T-helper 17 cell (primary cell): Measurements from ENCODE around the gene GFOD2. TPM values are rescaled to one million over a fixed set of nuclear protein-coding genes. Genes with fewer than 3 reads are reported as not detected.

Source experiments
- ATAC-seq: fragments of 150-1000 bp; cut with Tn5 transposase; 2 replicates; pipeline ENCODE4 v1.10.0; 2021; ENCODE audit warnings: mild to moderate bottlenecking, moderate library complexity
- DNase-seq, 3 donors: peaks; one replicate each; pipeline versions ENCODE4 v3.0.0 to v3.0.0-alpha.2; 2020 to 2021
- H3K9me3 ChIP-seq: one replicate; pipeline ENCODE4 v1.7.0; 2013; ENCODE audit warnings: low read length, mild to moderate bottlenecking; ENCODE audit not compliant: control insufficient read depth, poor library complexity, severe bottlenecking
- H3K27ac Mint-ChIP-seq: one replicate; pipeline ENCODE4 v1.8.0; 2022; ENCODE audit warnings: mild to moderate bottlenecking, moderate library complexity, mixed read lengths
- H3K27me3 Mint-ChIP-seq: one replicate; pipeline ENCODE4 v1.8.0; 2022; ENCODE audit warnings: mixed read lengths
- H3K36me3 Mint-ChIP-seq: one replicate; pipeline ENCODE4 v1.8.0; 2022; ENCODE audit warnings: low read depth, mixed read lengths
- H3K4me1 Mint-ChIP-seq: one replicate; pipeline ENCODE4 v1.8.0; 2022; ENCODE audit warnings: mild to moderate bottlenecking, mixed read lengths
- H3K4me3 Mint-ChIP-seq: one replicate; pipeline ENCODE4 v1.8.0; 2022; ENCODE audit warnings: mild to moderate bottlenecking, moderate library complexity, mixed read lengths
- total RNA-seq, 4 donors: library from RNA in 2 of 4; stranded (reverse) in 2 of 4; gene quantifications; one replicate each; pipeline ENCODE4 v1.2.3 and lab custom pipeline; 2022 to 2026

GFOD2 gene
- total RNA-seq, 2 donors from 2014 or later, result 11.7 to 14.7 TPM

DNA sequence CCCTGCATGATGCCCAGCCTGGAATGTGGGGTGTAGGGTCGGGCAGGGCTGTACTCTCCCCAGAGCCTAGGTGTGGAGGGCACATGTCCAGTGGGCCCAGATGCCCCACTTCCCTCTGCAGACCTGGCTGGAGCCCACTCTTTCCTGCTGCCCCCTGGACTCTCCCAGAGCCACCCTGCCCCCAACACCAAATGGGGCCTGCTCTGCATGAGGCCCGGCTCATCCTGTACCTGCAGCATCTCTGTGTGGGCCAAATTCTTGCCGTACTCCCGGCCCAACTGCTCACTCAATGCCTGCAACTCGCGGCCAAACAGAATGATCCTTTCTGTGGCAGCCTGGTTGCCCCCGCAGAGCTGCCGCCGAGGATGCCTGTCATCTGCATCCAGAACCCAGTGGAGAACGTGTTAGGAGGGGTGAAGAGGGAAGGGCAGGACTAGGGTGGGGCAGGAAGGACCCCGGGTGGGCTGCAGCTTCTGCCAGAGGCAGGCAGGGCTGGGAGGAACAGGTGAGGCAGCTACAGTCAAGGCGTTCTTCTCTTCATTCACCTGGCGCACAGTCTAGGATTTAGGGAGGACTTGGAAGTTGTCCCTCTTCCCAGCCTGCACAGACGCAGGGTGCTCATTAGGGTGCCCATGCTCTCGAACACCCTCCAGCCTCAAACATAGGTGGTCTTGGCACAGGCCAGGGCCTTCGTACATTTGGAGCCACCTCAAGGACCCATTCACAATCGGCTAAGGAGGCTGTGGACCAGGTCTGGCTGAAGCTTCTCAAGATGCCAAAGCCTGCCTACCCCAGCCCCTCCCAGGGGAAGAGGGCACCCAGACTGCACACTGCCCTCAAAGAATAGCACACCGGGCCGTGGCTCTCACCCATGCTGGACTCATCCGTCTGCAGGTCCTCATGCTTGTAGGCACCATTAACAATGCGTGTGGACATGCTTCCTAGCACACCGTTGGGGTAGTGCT, 8.7 kb upstream of the GFOD2 start:
- DNase-seq, result no peak
- Mint-ChIP-seq H3K27ac (no peak overlapping the region), H3K27me3 (no peaks in the 10 kb centered on the region), H3K4me1 (no peaks in the 10 kb centered on the region), H3K36me3 (peaks cover 9% of the 10 kb centered on the region), H3K4me3 (no peak overlapping the region)
- H3K9me3 ChIP-seq, result no peaks in the 10 kb centered on the region
- no peak for ATAC-seq

DNA sequence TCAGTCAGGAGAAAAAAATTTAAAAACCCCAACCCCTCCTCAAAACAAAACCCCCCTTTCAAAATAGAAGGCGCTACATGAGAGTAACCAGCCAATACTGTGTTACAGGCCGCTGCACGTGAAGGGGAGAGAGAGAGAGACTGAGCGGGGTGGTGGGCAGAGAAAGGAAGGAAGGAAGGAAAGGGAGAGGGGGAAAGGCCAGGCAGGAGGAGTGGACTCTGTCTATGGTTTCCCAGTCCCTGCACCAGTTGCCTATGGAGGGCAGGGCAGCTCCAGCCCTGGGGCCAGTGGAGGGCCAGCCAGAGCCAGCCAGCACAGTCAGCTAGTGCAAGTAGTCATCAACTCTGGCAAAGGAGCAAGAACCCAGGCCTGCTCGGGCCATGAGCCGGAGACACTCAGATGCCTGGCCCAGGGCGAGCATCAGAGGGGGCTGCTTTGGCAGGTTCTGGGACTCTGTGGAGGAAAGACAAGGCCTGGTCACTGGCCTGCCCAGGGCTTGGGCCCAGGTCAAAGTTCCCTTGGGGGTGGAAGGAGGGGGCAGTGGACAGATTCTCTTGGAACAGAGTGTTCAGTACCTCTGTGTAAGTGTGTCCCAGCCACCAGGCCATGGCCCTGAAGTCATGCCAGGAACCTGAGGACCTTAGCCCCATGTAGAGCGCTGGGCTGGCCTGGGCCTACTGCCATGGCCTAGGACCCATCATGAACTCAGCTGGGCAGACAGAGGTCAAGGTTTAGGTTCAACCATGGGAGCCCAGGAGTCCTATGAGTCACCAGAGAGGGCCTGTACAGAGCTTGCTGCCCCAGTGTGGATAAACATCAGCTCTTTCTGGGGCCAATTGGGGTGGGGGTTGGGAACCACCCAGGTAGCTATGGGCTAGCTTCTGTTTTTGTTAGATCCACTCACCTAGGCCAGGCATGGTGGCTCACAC, 7.3 kb upstream of the GFOD2 start:
- DNase-seq, result no peak
- ATAC-seq, result no peak
- no peak overlapping the region for H3K27ac Mint-ChIP-seq
- H3K36me3 Mint-ChIP-seq, result peaks cover 9% of the 10 kb centered on the region
- H3K27me3 Mint-ChIP-seq, result no peaks in the 10 kb centered on the region
- H3K4me1 Mint-ChIP-seq, result no peaks in the 10 kb centered on the region
- H3K4me3 Mint-ChIP-seq, result no peak overlapping the region
- H3K9me3 ChIP-seq, result no peaks in the 10 kb centered on the region

DNA sequence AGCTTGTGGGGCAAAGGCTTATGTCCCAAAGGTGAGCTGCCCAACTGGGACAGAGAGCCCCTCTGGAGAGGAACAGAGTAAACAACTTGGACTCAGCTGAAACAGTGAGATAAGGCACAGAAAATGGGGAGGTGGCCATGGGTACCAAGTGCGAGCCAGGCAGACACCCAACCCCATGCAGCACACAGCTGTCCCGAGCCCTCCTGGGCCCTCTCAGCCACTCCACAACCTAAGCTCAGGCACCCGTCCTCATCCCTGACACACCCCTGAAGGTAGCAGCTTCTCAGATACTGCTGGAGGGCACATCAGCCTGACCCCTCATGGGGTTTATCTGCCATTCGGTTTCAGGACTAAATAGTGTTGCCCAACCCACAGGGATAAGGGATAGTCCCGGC, 4.8 kb upstream of the GFOD2 start:
- Mint-ChIP-seq H3K4me1 (peaks cover 19% of the 10 kb centered on the region), H3K4me3 (no peak overlapping the region), H3K36me3 (peaks cover under 1% of the 10 kb centered on the region), H3K27ac (no peak overlapping the region), H3K27me3 (no peaks in the 10 kb centered on the region)
- no peaks in the 10 kb centered on the region for H3K9me3 ChIP-seq
- ATAC-seq (no peak), DNase-seq (no peak)

DNA sequence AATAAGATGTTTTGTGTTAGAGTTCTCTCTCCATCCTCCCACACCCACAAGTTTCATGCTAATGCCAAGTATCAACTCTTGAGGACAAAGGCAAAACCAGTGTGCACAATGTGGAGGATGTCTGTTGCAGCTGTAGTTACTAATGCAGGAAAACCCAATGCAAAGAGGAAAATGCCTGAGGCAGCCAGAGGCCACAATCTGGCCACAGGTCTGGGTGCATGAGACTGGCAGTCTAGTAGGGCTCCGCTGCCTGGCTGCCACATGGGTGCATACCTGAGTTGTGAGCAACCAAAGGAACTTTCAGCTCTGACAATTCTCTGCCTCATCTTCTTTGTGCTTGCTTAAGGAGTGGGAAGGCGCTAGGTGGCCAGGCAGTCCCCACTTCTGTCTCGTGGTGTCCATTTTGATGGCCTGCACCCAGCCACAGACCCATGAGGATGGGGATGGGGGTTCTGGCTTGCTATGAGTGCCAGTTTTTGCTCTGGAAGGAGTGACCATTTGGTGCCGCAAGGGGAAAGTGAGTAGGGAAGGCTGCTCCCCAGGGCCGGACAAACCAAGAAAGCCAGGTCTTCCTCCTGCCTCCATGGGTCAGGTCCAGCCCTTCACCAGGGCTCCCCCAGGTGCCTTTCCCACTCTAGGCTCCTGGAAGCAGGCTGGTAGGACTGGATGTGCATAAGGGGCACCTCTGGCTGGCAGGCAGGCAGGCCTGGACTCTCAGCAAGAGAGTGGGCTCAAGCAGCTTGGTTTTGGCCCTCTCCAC, 4.2 kb upstream of the GFOD2 start:
- no peaks in the 10 kb centered on the region for H3K9me3 ChIP-seq
- Mint-ChIP-seq H3K4me3 (no peak overlapping the region), H3K27ac (no peak overlapping the region), H3K27me3 (no peaks in the 10 kb centered on the region), H3K4me1 (peaks cover 24% of the 10 kb centered on the region), H3K36me3 (no peaks in the 10 kb centered on the region)
- ATAC-seq (no peak), DNase-seq (no peak)

DNA sequence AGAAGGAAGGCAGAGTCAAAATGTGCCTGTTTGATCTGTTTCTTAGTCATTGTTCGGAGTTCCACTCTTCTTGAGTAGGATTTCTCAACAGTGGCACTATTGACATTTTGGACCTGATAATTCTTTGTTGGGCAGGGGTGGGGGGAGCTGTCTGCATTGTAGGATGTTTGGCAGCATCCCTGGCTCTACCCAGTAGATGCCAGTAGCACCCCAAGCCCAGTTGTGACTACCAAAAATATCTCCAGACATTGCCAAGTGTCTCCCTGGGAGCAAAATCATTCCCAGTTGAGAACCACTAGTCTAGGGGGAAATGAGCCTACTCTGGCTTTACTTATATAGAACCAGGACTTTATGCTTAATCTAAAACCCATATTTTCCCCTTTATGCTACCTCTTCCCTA, 1.1 kb upstream of the GFOD2 start:
- peaks cover 35% of the 10 kb centered on the region for H3K4me1 Mint-ChIP-seq
- peak overlapping the region; percentile 97 for H3K4me3 Mint-ChIP-seq
- DNase-seq, result no peak
- H3K27me3 Mint-ChIP-seq, result no peaks in the 10 kb centered on the region
- H3K9me3 ChIP-seq, result no peaks in the 10 kb centered on the region
- no peak for ATAC-seq
- H3K36me3 Mint-ChIP-seq, result no peaks in the 10 kb centered on the region
- peak overlapping the region; percentile 98 for H3K27ac Mint-ChIP-seq

DNA sequence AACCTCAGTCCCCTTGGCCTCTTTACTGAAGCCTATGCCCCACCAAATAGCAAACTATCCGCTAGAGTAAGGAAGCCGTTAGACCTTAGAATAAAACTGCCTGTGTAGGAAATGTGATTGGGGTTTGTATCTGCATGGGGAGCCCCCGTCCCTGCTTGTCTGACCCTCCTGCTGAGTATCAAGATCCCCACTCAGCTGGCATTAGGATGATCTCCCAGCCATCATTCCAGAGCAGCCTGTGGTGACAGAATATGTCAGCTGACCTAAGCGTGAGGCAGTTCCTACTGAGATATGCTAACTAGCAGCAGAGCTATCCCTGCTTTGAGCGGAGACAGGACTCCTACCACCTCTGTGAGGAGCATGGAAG, 645 bp upstream of the GFOD2 start:
- ATAC-seq, result peak; percentile 32
- Mint-ChIP-seq H3K36me3 (no peaks in the 10 kb centered on the region), H3K4me3 (peak overlapping the region; percentile 97), H3K4me1 (peaks cover 35% of the 10 kb centered on the region), H3K27me3 (no peaks in the 10 kb centered on the region), H3K27ac (peak overlapping the region; percentile 98)
- DNase-seq, result no peak
- H3K9me3 ChIP-seq, result no peaks in the 10 kb centered on the region

DNA sequence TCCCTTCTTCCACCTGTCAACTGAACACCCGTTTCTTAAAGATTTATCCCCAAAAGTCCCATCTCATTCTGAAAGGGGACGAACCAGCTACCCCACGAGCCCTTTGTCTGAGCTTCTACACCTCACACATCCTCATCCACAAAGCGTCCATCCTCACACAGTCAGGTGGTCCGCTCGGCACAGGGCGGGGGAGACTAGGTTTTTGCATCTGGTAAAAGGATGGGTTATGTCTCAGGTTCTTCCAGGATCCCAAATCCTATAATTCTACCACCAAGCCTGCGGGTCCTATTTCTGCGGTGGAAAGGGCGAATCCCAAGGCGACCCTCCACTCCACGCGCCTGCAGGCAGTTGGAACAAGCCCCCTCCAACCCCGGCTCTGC, 458 bp downstream of the GFOD2 start:
- Mint-ChIP-seq H3K27me3 (no peaks in the 10 kb centered on the region), H3K4me3 (peak overlapping the region; percentile 97), H3K27ac (peak overlapping the region; percentile 98), H3K4me1 (peaks cover 35% of the 10 kb centered on the region), H3K36me3 (no peaks in the 10 kb centered on the region)
- peak; percentile 20 for ATAC-seq
- H3K9me3 ChIP-seq, result no peaks in the 10 kb centered on the region
- no peak for DNase-seq

DNA sequence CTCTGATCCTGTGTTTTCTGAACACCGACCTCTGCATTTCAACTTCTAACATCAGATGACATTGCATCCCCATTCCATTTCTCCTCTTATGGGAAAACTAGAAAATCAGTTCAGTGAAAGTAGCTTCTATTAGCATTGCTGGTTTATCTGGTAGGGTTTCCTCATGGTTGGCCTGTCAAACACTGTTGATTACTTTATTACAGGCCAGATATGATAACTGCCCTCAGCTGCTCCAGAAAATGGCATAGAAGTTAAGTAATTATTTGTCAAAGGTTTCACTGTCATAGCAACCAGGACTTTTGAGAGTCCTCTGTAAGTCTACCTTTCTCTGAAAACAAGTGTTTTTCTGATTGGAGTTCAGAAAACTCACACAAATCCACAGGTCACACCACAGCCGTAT, 3.0 kb downstream of the GFOD2 start:
- Mint-ChIP-seq H3K4me3 (no peak overlapping the region), H3K4me1 (peaks cover 47% of the 10 kb centered on the region), H3K36me3 (peaks cover 8% of the 10 kb centered on the region), H3K27me3 (no peaks in the 10 kb centered on the region), H3K27ac (no peak overlapping the region)
- DNase-seq, result no peak
- no peak for ATAC-seq
- H3K9me3 ChIP-seq, result no peaks in the 10 kb centered on the region

DNA sequence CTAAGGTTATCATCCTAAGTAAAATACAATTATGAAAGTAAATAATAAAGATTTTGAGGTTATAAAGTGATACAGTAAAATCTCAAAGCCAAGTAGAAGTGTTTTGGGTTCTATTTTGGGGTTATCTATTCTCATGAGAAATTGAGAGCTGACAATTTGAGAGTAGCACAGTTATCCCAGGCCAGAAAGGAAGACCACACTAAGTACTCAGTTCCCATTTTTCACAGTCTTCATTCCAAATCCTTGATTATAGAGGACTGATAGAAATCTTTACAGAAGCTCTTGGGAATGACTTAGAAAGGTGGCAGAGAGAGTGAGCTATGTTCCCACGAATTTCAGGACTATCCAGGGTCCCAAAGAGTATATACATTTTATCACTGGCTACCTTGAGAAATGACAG, 4.6 kb downstream of the GFOD2 start:
- Mint-ChIP-seq H3K27me3 (no peaks in the 10 kb centered on the region), H3K27ac (no peak overlapping the region), H3K36me3 (peaks cover 8% of the 10 kb centered on the region), H3K4me1 (peaks cover 36% of the 10 kb centered on the region), H3K4me3 (no peak overlapping the region)
- ATAC-seq (no peak), DNase-seq (no peak)
- no peaks in the 10 kb centered on the region for H3K9me3 ChIP-seq

DNA sequence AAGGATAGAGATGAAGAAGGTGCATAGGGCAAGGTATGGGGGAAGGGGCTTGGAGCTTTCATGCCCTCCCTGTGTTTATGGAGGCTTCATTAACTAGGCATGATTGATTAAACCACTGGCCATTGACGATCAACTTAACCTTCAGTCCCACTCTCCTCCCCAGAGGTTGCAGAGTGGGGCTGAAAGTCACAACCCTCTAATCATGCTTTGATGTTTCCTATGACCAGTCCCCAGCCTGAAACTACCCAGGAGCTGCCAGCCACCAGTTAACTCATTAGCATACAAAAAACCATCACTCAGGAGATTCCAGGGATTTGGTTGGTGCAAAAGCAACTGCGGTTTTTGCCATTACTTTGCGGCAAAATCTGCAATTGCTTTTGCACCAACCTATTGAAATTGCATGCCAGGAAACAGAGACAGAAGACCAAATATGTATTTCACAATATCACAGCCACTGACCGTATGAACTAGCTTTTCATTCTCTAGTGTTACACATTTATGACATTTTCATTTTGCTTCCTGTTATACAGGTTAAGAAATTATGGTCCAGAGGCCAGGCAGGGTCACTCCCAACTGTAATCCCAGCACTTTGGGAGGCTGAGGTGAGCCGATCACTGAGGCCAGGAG, 5.4 kb downstream of the GFOD2 start:
- no peaks in the 10 kb centered on the region for H3K9me3 ChIP-seq
- H3K27ac Mint-ChIP-seq, result peak overlapping the region; percentile 56
- no peaks in the 10 kb centered on the region for H3K27me3 Mint-ChIP-seq
- peaks cover 33% of the 10 kb centered on the region for H3K4me1 Mint-ChIP-seq
- ATAC-seq, result no peak
- DNase-seq, result no peak
- H3K36me3 Mint-ChIP-seq, result peaks cover 8% of the 10 kb centered on the region
- H3K4me3 Mint-ChIP-seq, result no peak overlapping the region

DNA sequence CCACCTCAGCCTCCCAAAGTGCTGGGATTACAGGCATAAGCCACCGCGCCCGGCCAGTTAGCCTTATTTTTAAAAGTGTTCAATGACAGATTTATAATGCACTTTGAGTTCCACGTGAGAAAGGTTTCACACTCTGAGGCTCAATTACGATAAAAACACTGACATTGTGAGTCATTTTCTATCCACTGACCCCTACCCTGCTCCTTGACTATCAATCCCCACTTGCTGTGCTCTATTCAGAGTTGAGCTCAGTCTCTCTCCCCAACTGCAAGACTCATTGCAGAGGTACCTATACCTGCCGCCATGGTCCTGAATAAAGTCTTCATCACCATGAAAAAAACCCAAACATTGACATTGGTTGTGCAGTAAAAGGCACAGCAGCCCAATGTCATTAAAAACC, 8.5 kb downstream of the GFOD2 start:
- Mint-ChIP-seq H3K27me3 (no peaks in the 10 kb centered on the region), H3K4me3 (no peak overlapping the region), H3K27ac (no peak overlapping the region), H3K36me3 (peaks cover 8% of the 10 kb centered on the region), H3K4me1 (peaks cover 19% of the 10 kb centered on the region)
- no peaks in the 10 kb centered on the region for H3K9me3 ChIP-seq
- ATAC-seq (no peak), DNase-seq (no peak)

DNA sequence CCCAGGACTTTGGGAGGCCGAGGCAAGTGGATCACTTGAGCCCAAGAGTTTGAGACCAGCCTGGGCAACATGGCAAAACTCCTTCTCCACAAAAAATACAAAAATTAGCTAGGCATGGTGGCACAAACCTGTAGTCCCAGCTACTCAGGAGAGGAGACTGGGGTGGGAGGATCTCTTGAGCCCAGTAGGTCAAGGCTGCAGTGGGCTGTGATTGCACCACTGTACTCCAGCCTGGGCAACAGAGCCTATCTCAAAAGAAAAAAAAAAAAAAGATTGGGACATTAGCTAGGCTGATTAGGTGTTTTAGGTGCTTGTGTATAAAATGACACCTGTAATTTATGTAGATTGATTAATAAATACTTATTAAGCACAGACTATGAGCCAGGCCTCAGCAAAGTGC, 10.1 kb downstream of the GFOD2 start:
- Mint-ChIP-seq H3K4me3 (no peak overlapping the region), H3K36me3 (peaks cover 8% of the 10 kb centered on the region), H3K27ac (no peak overlapping the region), H3K27me3 (no peaks in the 10 kb centered on the region), H3K4me1 (peaks cover 25% of the 10 kb centered on the region)
- H3K9me3 ChIP-seq, result no peaks in the 10 kb centered on the region
- ATAC-seq, result no peak
- DNase-seq, result no peak
